NCI-H2227 (cell line): ENCODE measurements around the gene LRP1B.
A peak's percentile ranks its signal among the peaks of the same experiment; 100 is the strongest.
"Not testable (repeated sequence)": the region's sequence is repeated elsewhere in the genome, so short reads cannot be mapped to it uniquely, and the experiment has no call there.

ENCODE experiments used
- DNase-seq: peaks from one replicate; lab custom pipeline; 2025; ENCODE audit not compliant: unreplicated experiment; lab: John Stamatoyannopoulos, UW

Gene LRP1B

GRCh38 chr2:140506606-140507005 is 1624.2 kb downstream of the LRP1B start:
- no peak for DNase-seq

GRCh38 chr2:140504601-140505000 is 1626.2 kb downstream of the LRP1B start:
- DNase-seq, result no peak

GRCh38 chr2:140502951-140503630 is 1627.7 kb downstream of the LRP1B start:
- DNase-seq, result no peak

GRCh38 chr2:140498360-140498759 is 1632.5 kb downstream of the LRP1B start:
- no peak for DNase-seq

- no peak for DNase-seq
These were observed 1634.1 kb downstream of the LRP1B start for GRCh38 chr2:140496714-140497113.

- DNase-seq, result no peak
These were observed 1638.9 kb downstream of the LRP1B start for GRCh38 chr2:140491876-140492275.

- DNase-seq, result peak; percentile 87
These were observed 1641.6 kb downstream of the LRP1B start for GRCh38 chr2:140489193-140489592.

- no peak for DNase-seq
These were observed 1649.7 kb downstream of the LRP1B start for GRCh38 chr2:140481136-140481535.

GRCh38 chr2:140473851-140474250 is 1657.0 kb downstream of the LRP1B start:
- DNase-seq, result no peak

GRCh38 chr2:140472676-140473075 is 1658.1 kb downstream of the LRP1B start:
- no peak for DNase-seq

GRCh38 chr2:140465301-140465700 is 1665.5 kb downstream of the LRP1B start:
- no peak for DNase-seq

- DNase-seq, result peak; percentile 28
These were observed 1667.8 kb downstream of the LRP1B start for GRCh38 chr2:140462990-140463389.

GRCh38 chr2:140457483-140457882 is 1673.3 kb downstream of the LRP1B start:
- DNase-seq, result peak; percentile 28

- DNase-seq, result no peak
These were observed 1675.5 kb downstream of the LRP1B start for GRCh38 chr2:140455315-140455714.

GRCh38 chr2:140454717-140455116 is 1676.1 kb downstream of the LRP1B start:
- peak; percentile 9 for DNase-seq

GRCh38 chr2:140451324-140451723 is 1679.5 kb downstream of the LRP1B start:
- DNase-seq, result no peak

- DNase-seq, result no peak
These were observed 1688.5 kb downstream of the LRP1B start for GRCh38 chr2:140442319-140442718.

- DNase-seq, result peak; percentile 24
These were observed 1690.0 kb downstream of the LRP1B start for GRCh38 chr2:140440815-140441214.

GRCh38 chr2:140436936-140437335 is 1693.9 kb downstream of the LRP1B start:
- DNase-seq, result no peak

- DNase-seq, result not testable (repeated sequence)
These were observed 1703.8 kb downstream of the LRP1B start for GRCh38 chr2:140427033-140427432.

GRCh38 chr2:140424471-140424870 is 1706.3 kb downstream of the LRP1B start:
- no peak for DNase-seq

GRCh38 chr2:140422759-140423158 is 1708.1 kb downstream of the LRP1B start:
- DNase-seq, result no peak

- DNase-seq, result no peak
These were observed 1713.3 kb downstream of the LRP1B start for GRCh38 chr2:140417504-140417903.
